ENCODE results near the gene SP9.

SP9 gene

GRCh38 chr2:174328114-174328960, 6.4 kb upstream of the SP9 start:
- no peak overlapping the region for H3K4me3 ChIP-seq (ENCODE audit: low read length, poor library complexity, severe bottlenecking)
- no peaks in the 10 kb centered on the region for H3K79me2 ChIP-seq (ENCODE audit: insufficient read depth, low read length)
- no peaks in the 10 kb centered on the region for H3K9me2 ChIP-seq (replicated peaks; ENCODE audit: low read depth, low read length)
- no peak overlapping the region for H2AFZ ChIP-seq (ENCODE audit: low read length)
- H3K4me2 ChIP-seq (ENCODE audit: low read depth, low read length, poor library complexity, severe bottlenecking): no peak overlapping the region
- H3F3A ChIP-seq (ENCODE audit: low read depth): no peaks in the 10 kb centered on the region
- H3K9me3 ChIP-seq (ENCODE audit: insufficient read depth, low read depth, low read length): no peaks in the 10 kb centered on the region
- H3K4me1 ChIP-seq (ENCODE audit: insufficient read depth, low read length, poor library complexity, severe bottlenecking): no peaks in the 10 kb centered on the region
- TF ChIP-seq CTCF (conservative IDR thresholded peaks at IDR 0.05; ENCODE audit: low read length) (no peak), EZH2phosphoT487 (IDR thresholded peaks at IDR 0.05; ENCODE audit: borderline replicate concordance) (no peak)
- peaks cover 5% of the 10 kb centered on the region for H3K27me3 ChIP-seq (ENCODE audit: insufficient read depth, low read length, poor library complexity, severe bottlenecking)
- no peaks in the 10 kb centered on the region for H4K20me1 ChIP-seq (ENCODE audit: insufficient read depth, low read length, poor library complexity, severe bottlenecking)
- H3K36me3 ChIP-seq (ENCODE audit: insufficient read depth, low read length): no peaks in the 10 kb centered on the region
- H3K9ac ChIP-seq (ENCODE audit: low read depth, low read length, poor library complexity, severe bottlenecking): no peak overlapping the region

GRCh38 chr2:174328961-174329715, 5.6 kb upstream of the SP9 start:
- no peak overlapping the region for H3K4me3 ChIP-seq (ENCODE audit: low read length, poor library complexity, severe bottlenecking)
- no peak overlapping the region for H2AFZ ChIP-seq (ENCODE audit: low read length)
- no peaks in the 10 kb centered on the region for H3F3A ChIP-seq (ENCODE audit: low read depth)
- no peak overlapping the region for H3K4me2 ChIP-seq (ENCODE audit: low read depth, low read length, poor library complexity, severe bottlenecking)
- H3K79me2 ChIP-seq (ENCODE audit: insufficient read depth, low read length): no peaks in the 10 kb centered on the region
- TF ChIP-seq CTCF (conservative IDR thresholded peaks at IDR 0.05; ENCODE audit: low read length) (no peak), EZH2phosphoT487 (IDR thresholded peaks at IDR 0.05; ENCODE audit: borderline replicate concordance) (no peak)
- H3K9me3 ChIP-seq (ENCODE audit: insufficient read depth, low read depth, low read length): no peaks in the 10 kb centered on the region
- H4K20me1 ChIP-seq (ENCODE audit: insufficient read depth, low read length, poor library complexity, severe bottlenecking): no peaks in the 10 kb centered on the region
- H3K9me2 ChIP-seq (replicated peaks; ENCODE audit: low read depth, low read length): no peaks in the 10 kb centered on the region
- no peaks in the 10 kb centered on the region for H3K4me1 ChIP-seq (ENCODE audit: insufficient read depth, low read length, poor library complexity, severe bottlenecking)
- peaks cover 5% of the 10 kb centered on the region for H3K27me3 ChIP-seq (ENCODE audit: insufficient read depth, low read length, poor library complexity, severe bottlenecking)
- no peaks in the 10 kb centered on the region for H3K36me3 ChIP-seq (ENCODE audit: insufficient read depth, low read length)
- no peak overlapping the region for H3K9ac ChIP-seq (ENCODE audit: low read depth, low read length, poor library complexity, severe bottlenecking)

- H3K9me3 ChIP-seq (ENCODE audit: insufficient read depth, low read depth, low read length): no peaks in the 10 kb centered on the region
- no peak overlapping the region for H2AFZ ChIP-seq (ENCODE audit: low read length)
- no peaks in the 10 kb centered on the region for H3K9me2 ChIP-seq (replicated peaks; ENCODE audit: low read depth, low read length)
- no peak overlapping the region for H3K4me2 ChIP-seq (ENCODE audit: low read depth, low read length, poor library complexity, severe bottlenecking)
- H3K36me3 ChIP-seq (ENCODE audit: insufficient read depth, low read length): no peaks in the 10 kb centered on the region
- H3K4me3 ChIP-seq (ENCODE audit: low read length, poor library complexity, severe bottlenecking): no peak overlapping the region
- TF ChIP-seq EZH2phosphoT487 (IDR thresholded peaks at IDR 0.05; ENCODE audit: borderline replicate concordance): no peak
- TF ChIP-seq CTCF (conservative IDR thresholded peaks at IDR 0.05; ENCODE audit: low read length): no peak
- no peaks in the 10 kb centered on the region for H3K4me1 ChIP-seq (ENCODE audit: insufficient read depth, low read length, poor library complexity, severe bottlenecking)
- H3K27me3 ChIP-seq (ENCODE audit: insufficient read depth, low read length, poor library complexity, severe bottlenecking): peaks cover 5% of the 10 kb centered on the region
- no peak overlapping the region for H3K9ac ChIP-seq (ENCODE audit: low read depth, low read length, poor library complexity, severe bottlenecking)
- H3F3A ChIP-seq (ENCODE audit: low read depth): no peaks in the 10 kb centered on the region
- H4K20me1 ChIP-seq (ENCODE audit: insufficient read depth, low read length, poor library complexity, severe bottlenecking): no peaks in the 10 kb centered on the region
- no peaks in the 10 kb centered on the region for H3K79me2 ChIP-seq (ENCODE audit: insufficient read depth, low read length)
Observed at GRCh38 chr2:174330945-174331594, 3.7 kb upstream of the SP9 start.

All from Loucy (cell line).